ENCODE results near the gene CAPN9. TPM values are rescaled to one million over a fixed set of nuclear protein-coding genes. Genes with fewer than 3 reads are reported as not detected.

The CAPN9 gene
- total RNA-seq, 1 donor from 2014 or later: 0.19 TPM

GRCh38 chr1:230706887-230707731, 40.1 kb upstream of the CAPN9 start:
- DNase-seq (ENCODE audit: low spot score): no peak
- Histone ChIP-seq H3K27me3 (no peaks in the 10 kb centered on the region), H3K9ac (no peak overlapping the region), H3K9me3 (ENCODE audit: low read depth) (no peaks in the 10 kb centered on the region), H3K4me2 (no peak overlapping the region), H2AFZ (replicated peaks) (no peak overlapping the region), H3K36me3 (no peaks in the 10 kb centered on the region), H3K4me3 (no peak overlapping the region), H3F3A (ENCODE audit: low read depth) (no peaks in the 10 kb centered on the region), H3K4me1 (peaks cover 7% of the 10 kb centered on the region), H4K20me1 (ENCODE audit: low read depth) (no peaks in the 10 kb centered on the region), H3K27ac (no peak overlapping the region), H3K79me2 (ENCODE audit: low read depth) (no peaks in the 10 kb centered on the region)
- TF ChIP-seq EZH2phosphoT487 (IDR thresholded peaks at IDR 0.05) (no peak), CTCF (IDR thresholded peaks at IDR 0.05) (no peak), EZH2 (IDR thresholded peaks at IDR 0.05) (no peak)
- peaks cover 10% of the 10 kb centered on the region for H3K27me3 Mint-ChIP-seq (ENCODE audit: insufficient read depth, low read depth)
- H3K4me1 Mint-ChIP-seq: peaks cover 30% of the 10 kb centered on the region
- H3K36me3 Mint-ChIP-seq: no peaks in the 10 kb centered on the region
- peak overlapping the region; percentile 63 for H3K27ac Mint-ChIP-seq
- H3K9me3 Mint-ChIP-seq: no peaks in the 10 kb centered on the region
- H3K4me3 Mint-ChIP-seq: no peak overlapping the region

GRCh38 chr1:230707732-230708630, 39.2 kb upstream of the CAPN9 start:
- Mint-ChIP-seq H3K4me1 (peaks cover 21% of the 10 kb centered on the region), H3K4me3 (no peak overlapping the region), H3K27me3 (ENCODE audit: insufficient read depth, low read depth) (peaks cover 10% of the 10 kb centered on the region), H3K9me3 (no peaks in the 10 kb centered on the region), H3K27ac (peak overlapping the region; percentile 90), H3K36me3 (no peaks in the 10 kb centered on the region)
- Histone ChIP-seq H3K36me3 (no peaks in the 10 kb centered on the region), H3K4me2 (no peak overlapping the region), H3K4me1 (peaks cover under 1% of the 10 kb centered on the region), H3K9me3 (ENCODE audit: low read depth) (no peaks in the 10 kb centered on the region), H3K79me2 (ENCODE audit: low read depth) (no peaks in the 10 kb centered on the region), H3K4me3 (no peak overlapping the region), H3F3A (ENCODE audit: low read depth) (no peaks in the 10 kb centered on the region), H2AFZ (replicated peaks) (no peak overlapping the region), H3K27me3 (no peaks in the 10 kb centered on the region), H4K20me1 (ENCODE audit: low read depth) (no peaks in the 10 kb centered on the region), H3K9ac (no peak overlapping the region), H3K27ac (no peak overlapping the region)
- DNase-seq (ENCODE audit: low spot score): no peak
- TF ChIP-seq EZH2 (IDR thresholded peaks at IDR 0.05): no peak
- no peak for TF ChIP-seq CTCF (IDR thresholded peaks at IDR 0.05)
- no peak for TF ChIP-seq EZH2phosphoT487 (IDR thresholded peaks at IDR 0.05)

GRCh38 chr1:230708631-230709580, 38.3 kb upstream of the CAPN9 start:
- Mint-ChIP-seq H3K4me3 (no peak overlapping the region), H3K36me3 (no peaks in the 10 kb centered on the region), H3K4me1 (peaks cover 17% of the 10 kb centered on the region), H3K27me3 (ENCODE audit: insufficient read depth, low read depth) (peaks cover 14% of the 10 kb centered on the region), H3K27ac (peak overlapping the region; percentile 90), H3K9me3 (no peaks in the 10 kb centered on the region)
- Histone ChIP-seq H3K36me3 (no peaks in the 10 kb centered on the region), H3K4me1 (peaks cover 4% of the 10 kb centered on the region), H2AFZ (replicated peaks) (no peak overlapping the region), H3F3A (ENCODE audit: low read depth) (no peaks in the 10 kb centered on the region), H3K9me3 (ENCODE audit: low read depth) (no peaks in the 10 kb centered on the region), H3K4me2 (no peak overlapping the region), H3K27me3 (no peaks in the 10 kb centered on the region), H4K20me1 (ENCODE audit: low read depth) (no peaks in the 10 kb centered on the region), H3K9ac (no peak overlapping the region), H3K4me3 (no peak overlapping the region), H3K79me2 (ENCODE audit: low read depth) (no peaks in the 10 kb centered on the region), H3K27ac (no peak overlapping the region)
- TF ChIP-seq CTCF (IDR thresholded peaks at IDR 0.05) (no peak), EZH2phosphoT487 (IDR thresholded peaks at IDR 0.05) (no peak), EZH2 (IDR thresholded peaks at IDR 0.05) (no peak)
- DNase-seq (ENCODE audit: low spot score): no peak

All from neural progenitor cell (in vitro differentiated cells).